HG02973 (cell line): ENCODE measurements around the gene INSR.

Source experiments
- ATAC-seq: cut with Tn5 transposase; IDR thresholded peaks from one replicate; pipeline ENCODE4 v1.9.1; 2021; ENCODE audit warnings: moderate library complexity; ENCODE audit not compliant: unreplicated experiment

INSR gene

DNA sequence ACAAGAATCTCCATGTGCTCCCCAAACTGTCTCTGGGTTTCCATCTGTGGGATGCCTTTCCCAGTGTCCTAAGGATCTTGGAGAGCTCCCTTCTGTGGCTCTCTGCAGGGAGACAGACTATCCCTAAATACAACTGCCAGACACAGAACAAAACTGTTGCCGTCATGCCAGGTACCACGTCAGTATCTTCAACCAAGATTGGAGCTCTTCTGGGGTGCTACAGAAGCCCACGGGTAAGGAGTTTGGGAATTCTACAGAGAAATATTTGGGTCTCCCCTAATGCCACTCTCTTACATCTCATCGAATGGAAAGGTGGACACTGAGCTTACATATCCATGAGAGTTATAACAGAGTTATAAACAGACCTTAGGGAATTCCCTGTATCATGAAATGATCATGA, 230.9 kb downstream of the INSR start:
- ATAC-seq = no peak
